LNCAP (cell line): Measurements from ENCODE around the gene TRIO.

Experiments
- TF ChIP-seq, protein P1 (sequence below): fragments of 450-650 bp; IDR thresholded peaks from 2 replicates; pipeline ENCODE4 v1.5.1; 2017; ENCODE audit warnings: mild to moderate bottlenecking

The TRIO gene

DNA sequence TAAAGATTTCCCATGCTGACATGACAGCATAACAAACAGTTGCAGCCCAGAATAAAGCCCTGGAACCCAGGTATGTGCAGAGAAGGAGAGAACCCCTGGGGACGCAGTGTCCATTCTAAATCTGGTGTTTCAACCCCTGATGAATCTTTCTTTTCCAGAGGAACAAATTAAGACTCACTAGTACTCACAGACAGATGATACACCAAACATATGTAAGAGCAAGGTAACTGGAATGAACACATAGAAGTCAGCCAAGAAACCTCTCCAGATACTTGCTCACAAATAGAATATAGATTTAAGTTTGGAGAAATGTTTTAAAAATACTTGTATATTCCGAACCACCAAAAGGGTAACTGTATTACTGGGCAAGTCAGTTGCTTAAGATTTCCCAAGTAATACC is 307.6 kb downstream of the TRIO start:
- TF ChIP-seq, protein P1, sequence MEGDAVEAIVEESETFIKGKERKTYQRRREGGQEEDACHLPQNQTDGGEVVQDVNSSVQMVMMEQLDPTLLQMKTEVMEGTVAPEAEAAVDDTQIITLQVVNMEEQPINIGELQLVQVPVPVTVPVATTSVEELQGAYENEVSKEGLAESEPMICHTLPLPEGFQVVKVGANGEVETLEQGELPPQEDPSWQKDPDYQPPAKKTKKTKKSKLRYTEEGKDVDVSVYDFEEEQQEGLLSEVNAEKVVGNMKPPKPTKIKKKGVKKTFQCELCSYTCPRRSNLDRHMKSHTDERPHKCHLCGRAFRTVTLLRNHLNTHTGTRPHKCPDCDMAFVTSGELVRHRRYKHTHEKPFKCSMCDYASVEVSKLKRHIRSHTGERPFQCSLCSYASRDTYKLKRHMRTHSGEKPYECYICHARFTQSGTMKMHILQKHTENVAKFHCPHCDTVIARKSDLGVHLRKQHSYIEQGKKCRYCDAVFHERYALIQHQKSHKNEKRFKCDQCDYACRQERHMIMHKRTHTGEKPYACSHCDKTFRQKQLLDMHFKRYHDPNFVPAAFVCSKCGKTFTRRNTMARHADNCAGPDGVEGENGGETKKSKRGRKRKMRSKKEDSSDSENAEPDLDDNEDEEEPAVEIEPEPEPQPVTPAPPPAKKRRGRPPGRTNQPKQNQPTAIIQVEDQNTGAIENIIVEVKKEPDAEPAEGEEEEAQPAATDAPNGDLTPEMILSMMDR: no peak

DNA sequence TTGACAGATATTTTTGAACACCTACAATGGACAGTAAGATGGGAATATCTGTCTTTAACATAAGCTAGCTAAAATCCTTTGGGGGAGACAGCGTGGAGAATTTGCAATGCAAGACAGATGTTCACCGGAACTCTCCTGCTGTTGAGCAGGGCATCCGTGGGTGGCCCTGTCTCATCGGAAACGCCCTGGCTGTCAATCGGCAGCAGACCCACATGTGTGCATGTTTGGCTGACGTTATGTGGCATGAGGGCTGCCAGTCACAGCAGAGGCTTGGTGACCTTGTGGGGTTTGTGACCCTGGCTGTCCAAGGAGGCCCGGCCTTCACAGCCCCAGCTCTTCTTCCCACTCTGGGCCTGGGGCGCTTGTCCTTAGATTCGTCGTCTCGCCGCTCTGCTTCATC is 308.7 kb downstream of the TRIO start:
- TF ChIP-seq, protein P1: no peak

DNA sequence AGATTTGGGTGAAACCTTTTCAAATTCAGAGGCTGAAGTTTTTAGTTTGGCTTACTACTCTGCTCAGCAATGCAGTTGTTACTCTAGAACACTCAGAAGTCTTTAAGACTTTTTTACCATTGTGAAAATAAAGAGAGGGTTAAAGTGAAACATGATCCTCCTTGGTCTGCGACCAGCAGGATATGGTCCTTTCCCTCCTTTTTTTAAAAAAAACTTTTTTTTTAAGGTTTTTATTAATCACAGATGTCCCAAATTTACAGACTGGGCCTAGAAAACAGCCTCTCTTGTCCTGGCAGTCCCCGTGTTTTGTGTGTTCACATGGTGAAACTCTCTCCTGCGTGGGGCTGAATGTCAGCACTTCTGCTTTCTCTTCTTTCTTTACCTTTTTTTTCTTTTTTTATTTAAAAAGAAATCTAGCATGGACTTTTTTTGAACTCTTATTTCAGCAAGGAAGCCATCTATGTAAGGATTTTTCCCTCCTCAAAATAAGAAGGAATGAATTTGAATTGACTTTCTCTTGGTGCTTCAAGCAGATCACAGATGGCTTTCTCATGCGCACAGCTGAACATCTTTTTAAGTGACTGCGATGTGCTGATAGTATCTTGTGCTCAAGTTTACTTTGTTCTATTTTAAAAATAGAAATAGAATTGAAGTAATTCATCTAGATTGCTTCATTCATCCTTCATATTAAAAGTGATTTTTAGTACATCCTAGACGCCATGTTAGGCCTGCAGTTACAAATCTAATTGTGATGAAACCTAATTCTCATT is 309.7 kb downstream of the TRIO start:
- TF ChIP-seq, protein P1: no peak

DNA sequence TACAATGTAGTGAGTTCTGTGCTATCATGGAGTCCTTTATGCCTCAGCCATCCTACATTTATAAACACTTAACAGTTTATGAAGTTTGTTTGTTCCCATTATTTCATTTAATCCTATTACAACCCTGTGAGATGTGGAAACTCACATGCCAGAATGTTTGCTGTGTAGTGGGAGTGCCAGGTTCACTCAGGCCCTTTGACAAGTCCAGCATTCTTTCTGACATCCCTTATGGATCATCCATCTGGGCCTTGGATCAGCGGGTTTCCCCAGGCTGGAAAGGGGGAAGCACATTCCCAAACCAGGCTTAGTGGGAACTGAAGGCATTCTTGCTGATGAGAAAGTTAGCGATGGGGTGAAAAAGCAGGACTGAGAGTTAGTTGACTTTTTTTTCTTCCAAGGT is 310.3 kb downstream of the TRIO start:
- TF ChIP-seq, protein P1: no peak

DNA sequence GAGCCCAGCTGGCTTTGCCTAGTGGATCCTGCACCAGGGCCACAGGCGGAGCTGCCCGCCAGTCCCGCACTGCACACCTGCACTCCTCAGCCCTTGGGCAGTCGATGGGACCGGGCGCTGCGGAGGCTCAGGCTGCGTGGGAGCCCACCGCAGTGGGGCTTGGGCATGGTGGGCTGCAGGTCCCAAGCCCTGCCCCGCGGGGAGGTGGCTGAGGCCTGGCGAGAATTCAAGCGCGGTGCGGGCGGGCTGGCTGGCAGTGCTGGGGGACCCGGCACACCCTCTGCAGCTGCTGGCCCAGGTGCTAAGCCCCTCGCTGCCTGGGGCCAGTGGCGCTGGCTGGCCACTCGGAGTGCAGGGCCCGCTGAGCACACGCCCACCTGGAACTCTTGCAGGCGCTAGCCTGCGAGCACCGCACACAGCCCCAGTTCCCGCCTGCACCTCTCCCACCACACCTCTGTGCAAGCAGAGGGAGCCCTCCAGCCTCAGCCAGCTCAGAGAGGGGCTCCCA is 312.7 kb downstream of the TRIO start:
- TF ChIP-seq, protein P1: no peak

DNA sequence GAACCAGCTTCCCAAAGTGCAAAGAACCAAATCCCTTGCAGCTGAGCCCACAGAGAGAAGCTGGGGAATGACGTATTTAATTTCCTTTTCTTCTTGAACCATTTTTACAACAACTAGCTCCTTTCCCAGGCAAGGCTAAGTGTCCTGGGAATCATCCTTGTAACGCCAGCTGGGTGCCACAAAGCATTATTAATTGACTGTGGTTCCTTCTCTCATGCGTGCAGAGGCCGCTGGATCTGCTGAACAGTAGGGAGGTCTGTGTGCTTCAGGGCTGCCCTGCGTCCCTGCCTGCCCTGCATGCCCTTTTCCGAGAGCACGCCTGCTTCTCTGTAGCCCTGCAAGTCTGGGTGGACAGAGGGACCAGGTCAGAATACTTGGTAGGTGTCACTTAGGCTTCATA is 314.3 kb downstream of the TRIO start:
- TF ChIP-seq, protein P1: no peak

DNA sequence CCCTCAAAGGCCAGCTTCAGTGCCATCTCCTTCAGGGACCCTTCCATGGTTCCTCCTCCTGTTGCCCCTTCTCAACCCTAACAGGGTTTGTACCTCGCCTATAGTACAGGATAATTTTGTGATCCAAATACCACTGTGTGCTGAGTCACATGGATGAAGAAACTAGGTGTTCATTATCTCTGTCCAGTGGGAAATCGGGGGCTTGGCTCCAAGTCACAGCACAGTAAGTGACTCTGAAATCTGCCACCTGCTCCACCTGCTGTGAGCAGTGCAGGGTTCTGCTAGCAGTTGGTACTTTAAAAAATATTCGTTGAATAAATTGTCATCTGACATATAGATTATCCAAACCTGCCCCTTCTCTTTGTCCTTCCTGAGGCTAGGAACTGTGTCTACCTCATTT is 315.3 kb downstream of the TRIO start:
- TF ChIP-seq, protein P1: no peak
